Left ventricle myocardium superior (tissue), 1 donor: ENCODE data around the gene MRPL33. TPM values are rescaled to one million over a fixed set of nuclear protein-coding genes. Genes with fewer than 3 reads are reported as not detected.
A peak's percentile ranks its signal among the peaks of the same experiment; 100 is the strongest.

Experiments used
- ATAC-seq: fragments of 200-7000 bp; cut with Tn5 transposase; one replicate; pipeline ENCODE4 v1.9.1; 2020; ENCODE audit warnings: mild to moderate bottlenecking, moderate library complexity
- DNase-seq: peaks from one replicate; pipeline ENCODE4 v3.0.0-alpha.2; 2020
- intact Hi-C: fragments of 100-400 bp; cut with micrococcal nuclease; formaldehyde crosslinking; loops from one replicate; pipeline ENCODE4 v1.11.0; 2022
- total RNA-seq: library from RNA; stranded (reverse); fragmentation: NEBNext Ultra II Directional; extraction: Animal tissue kit (Norgen Biotek cat#: 25700); gene quantifications from one replicate; pipeline ENCODE4 v1.2.1, GENCODE V29; 2021
- donor health status: DM: no; HTN: yes; CAD: no; lungs with severe emphysema.

Gene MRPL33
- total RNA-seq, 1 donor from 2014 or later = 367 TPM

- intact Hi-C loops = no loop called here
- DNase-seq (peak; percentile 72), ATAC-seq (peak; percentile 72)
Measured at GRCh38 chr2:27765621-27766286, 5.8 kb upstream of the MRPL33 start.

GRCh38 chr2:27766287-27766661 lies 5.2 kb upstream of the MRPL33 start:
- DNase-seq = no peak
- intact Hi-C loops = no loop called here
- ATAC-seq = no peak

- DNase-seq = no peak
- no peak for ATAC-seq
- intact Hi-C loops = no loop called here
Measured at GRCh38 chr2:27771202-27771547, 344 bp upstream of the MRPL33 start.

- DNase-seq (no peak), ATAC-seq (no peak)
- intact Hi-C loops = no loop called here
Measured at GRCh38 chr2:27772804-27773203, 1.3 kb downstream of the MRPL33 start.

- intact Hi-C loops = no loop called here
- DNase-seq (no peak), ATAC-seq (no peak)
Measured at GRCh38 chr2:27773959-27774358, 2.4 kb downstream of the MRPL33 start.

GRCh38 chr2:27776097-27776496 lies 4.6 kb downstream of the MRPL33 start:
- ATAC-seq (no peak), DNase-seq (peak; percentile 60)
- intact Hi-C loops = no loop called here

GRCh38 chr2:27776696-27777095 lies 5.2 kb downstream of the MRPL33 start:
- DNase-seq = no peak
- intact Hi-C loops = no loop called here
- no peak for ATAC-seq

GRCh38 chr2:27779417-27780055 lies 8.0 kb downstream of the MRPL33 start:
- no peak for DNase-seq
- no peak for ATAC-seq
- intact Hi-C loops = no loop called here

- DNase-seq = no peak
- ATAC-seq = peak; percentile 35
- intact Hi-C loops = no loop called here
Measured at GRCh38 chr2:27781496-27781895, 10.0 kb downstream of the MRPL33 start.

GRCh38 chr2:27782701-27783100 lies 11.2 kb downstream of the MRPL33 start:
- intact Hi-C loops = no loop called here
- ATAC-seq (no peak), DNase-seq (no peak)

- ATAC-seq = no peak
- DNase-seq = no peak
- intact Hi-C loops = no loop called here
Measured at GRCh38 chr2:27790796-27791195, 19.3 kb downstream of the MRPL33 start.

GRCh38 chr2:27792759-27793158 lies 21.2 kb downstream of the MRPL33 start:
- no peak for DNase-seq
- ATAC-seq = no peak
- intact Hi-C loops = no loop called here

GRCh38 chr2:27795093-27795834 lies 23.7 kb downstream of the MRPL33 start:
- no peak for DNase-seq
- ATAC-seq = no peak
- intact Hi-C loops = no loop called here

GRCh38 chr2:27795868-27796277 lies 24.4 kb downstream of the MRPL33 start:
- intact Hi-C loops = no loop called here
- ATAC-seq = peak; percentile 72
- DNase-seq = no peak

- intact Hi-C loops = no loop called here
- peak; percentile 78 for ATAC-seq
- peak; percentile 79 for DNase-seq
Measured at GRCh38 chr2:27796791-27797765, 25.6 kb downstream of the MRPL33 start.

GRCh38 chr2:27797841-27798240 lies 26.3 kb downstream of the MRPL33 start:
- ATAC-seq (no peak), DNase-seq (no peak)
- intact Hi-C loops = no loop called here

GRCh38 chr2:27798486-27798885 lies 27.0 kb downstream of the MRPL33 start:
- no peak for ATAC-seq
- DNase-seq = no peak
- intact Hi-C loops = no loop called here

- ATAC-seq = peak; percentile 43
- peak; percentile 42 for DNase-seq
- intact Hi-C loops = no loop called here
Measured at GRCh38 chr2:27798948-27799645, 27.6 kb downstream of the MRPL33 start.

- ATAC-seq = no peak
- no peak for DNase-seq
- intact Hi-C loops = no loop called here
Measured at GRCh38 chr2:27799646-27800010, 28.1 kb downstream of the MRPL33 start.
